ENCODE data around the gene MS4A8.

The MS4A8 gene

GRCh38 chr11:60747359-60747873 is 48.0 kb downstream of the MS4A8 start:
- TF ChIP-seq ZFX (IDR thresholded peaks at IDR 0.05; ENCODE audit: borderline replicate concordance) (no peak), CTCF (IDR thresholded peaks at IDR 0.05) (no peak)
- H3K27ac ChIP-seq: no peak overlapping the region

- TF ChIP-seq ZFX (IDR thresholded peaks at IDR 0.05; ENCODE audit: borderline replicate concordance) (no peak), CTCF (IDR thresholded peaks at IDR 0.05) (no peak)
- H3K27ac ChIP-seq: no peak overlapping the region
These were observed 48.8 kb downstream of the MS4A8 start for GRCh38 chr11:60748225-60748624.

- H3K27ac ChIP-seq: no peak overlapping the region
- TF ChIP-seq CTCF (IDR thresholded peaks at IDR 0.05): no peak
- no peak for TF ChIP-seq ZFX (IDR thresholded peaks at IDR 0.05; ENCODE audit: borderline replicate concordance)
These were observed 49.4 kb downstream of the MS4A8 start for GRCh38 chr11:60748821-60749220.

GRCh38 chr11:60750911-60751310 is 51.5 kb downstream of the MS4A8 start:
- no peak overlapping the region for H3K27ac ChIP-seq
- no peak for TF ChIP-seq CTCF (IDR thresholded peaks at IDR 0.05)
- TF ChIP-seq ZFX (IDR thresholded peaks at IDR 0.05; ENCODE audit: borderline replicate concordance): no peak

- no peak overlapping the region for H3K27ac ChIP-seq
- TF ChIP-seq ZFX (IDR thresholded peaks at IDR 0.05; ENCODE audit: borderline replicate concordance): no peak
- TF ChIP-seq CTCF (IDR thresholded peaks at IDR 0.05): no peak
These were observed 53.9 kb downstream of the MS4A8 start for GRCh38 chr11:60753309-60753708.

GRCh38 chr11:60754887-60755286 is 55.5 kb downstream of the MS4A8 start:
- TF ChIP-seq CTCF (IDR thresholded peaks at IDR 0.05): no peak
- no peak for TF ChIP-seq ZFX (IDR thresholded peaks at IDR 0.05; ENCODE audit: borderline replicate concordance)
- no peak overlapping the region for H3K27ac ChIP-seq

GRCh38 chr11:60756307-60757032 is 57.1 kb downstream of the MS4A8 start, which contains the start of gene MS4A15:
Gene MS4A15 (plus strand): TSS chr11:60756867. CDS start chr11:60763734, 6,867 bp downstream.
- no peak within 1 kb of the TSS for H3K27ac ChIP-seq

More at GRCh38 chr11:60756307-60757032, 57.1 kb downstream of the MS4A8 start, which contains the start of gene MS4A15:
- TF ChIP-seq CTCF (IDR thresholded peaks at IDR 0.05) (peak; percentile 65), ZFX (IDR thresholded peaks at IDR 0.05; ENCODE audit: borderline replicate concordance) (no peak)

Measured in 22Rv1 (cell line).